GM12874 (cell line): ENCODE results near the gene UROC1.

Experiments used
- CTCF ChIP-seq: IDR thresholded peaks from 2 replicates; pipeline ENCODE4 v1.5.1; 2011; ENCODE audit warnings: low read depth, mild to moderate bottlenecking, control low read depth, low read length, moderate library complexity; ENCODE audit not compliant: insufficient read depth

UROC1 gene

DNA sequence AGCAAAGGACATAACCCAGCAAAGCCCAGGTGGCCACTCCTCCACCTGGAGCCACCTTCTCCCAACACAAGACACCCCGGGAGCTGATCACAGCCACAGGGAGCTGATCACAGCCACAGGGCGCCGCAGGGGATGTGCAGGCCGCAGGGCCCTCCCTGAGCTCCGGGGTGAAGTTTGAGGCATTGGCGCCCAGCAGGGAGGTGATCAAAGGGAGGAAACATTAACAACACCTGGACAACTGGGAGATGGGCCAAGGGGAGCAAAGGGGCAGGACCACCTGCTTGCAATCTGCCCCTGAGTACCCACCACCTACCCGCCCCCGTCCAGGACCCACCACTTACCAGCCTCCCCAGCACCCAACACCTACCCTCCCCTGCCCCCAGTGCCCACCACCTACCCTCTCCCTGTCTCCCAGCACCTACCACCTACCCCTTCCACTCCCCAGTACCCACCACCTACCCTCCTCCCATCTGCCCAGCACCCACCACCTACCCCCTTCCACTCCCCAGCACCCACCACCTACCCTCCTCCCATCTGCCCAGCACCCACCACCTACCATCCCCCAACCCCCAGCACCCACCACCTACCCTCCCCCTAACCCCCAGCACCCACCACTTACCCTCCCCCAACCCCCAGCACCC, 2.4 kb downstream of the UROC1 start:
- TF ChIP-seq CTCF = no peak

DNA sequence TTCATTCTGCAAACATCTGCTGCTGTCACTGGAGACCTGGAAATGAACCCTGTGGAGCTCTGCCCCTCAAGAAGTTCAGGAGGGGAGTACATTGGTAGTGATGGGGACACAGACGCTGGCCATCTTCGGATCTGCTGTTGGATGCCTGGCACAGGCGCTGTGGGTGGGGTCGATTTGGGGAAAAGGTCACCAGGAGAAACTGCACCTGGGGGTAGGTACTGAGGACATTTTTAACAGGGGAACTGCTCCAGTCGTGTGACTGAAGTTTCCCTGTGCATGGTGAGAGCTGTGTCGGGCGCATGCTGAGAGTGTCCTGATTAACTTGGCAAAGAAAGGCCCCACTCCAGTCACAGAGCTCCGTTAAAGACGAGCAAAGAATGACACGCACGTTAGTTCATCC, 3.4 kb downstream of the UROC1 start:
- no peak for TF ChIP-seq CTCF

GRCh38 chr3:126512916-126513650, 4.5 kb downstream of the UROC1 start:
- TF ChIP-seq CTCF = no peak

DNA sequence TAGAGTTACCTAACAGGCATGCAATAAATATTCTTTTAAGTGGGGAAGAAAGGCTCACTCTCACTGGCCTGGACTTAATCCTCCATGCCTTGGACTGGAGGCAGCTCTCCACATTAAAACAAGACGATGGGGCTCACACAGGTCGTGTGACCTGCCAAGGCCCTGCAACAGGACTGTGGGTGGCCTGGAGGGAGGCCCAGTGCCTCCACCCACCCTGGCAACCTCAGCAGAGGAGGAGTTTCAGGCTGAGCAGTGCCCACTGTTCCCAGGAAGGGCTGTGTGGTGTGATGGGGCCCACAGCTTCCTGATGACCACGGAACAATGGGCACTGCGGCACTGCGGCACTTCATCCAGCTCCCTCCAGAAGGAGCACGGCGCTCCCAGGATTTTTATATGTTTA, 5.5 kb downstream of the UROC1 start:
- TF ChIP-seq CTCF = no peak

DNA sequence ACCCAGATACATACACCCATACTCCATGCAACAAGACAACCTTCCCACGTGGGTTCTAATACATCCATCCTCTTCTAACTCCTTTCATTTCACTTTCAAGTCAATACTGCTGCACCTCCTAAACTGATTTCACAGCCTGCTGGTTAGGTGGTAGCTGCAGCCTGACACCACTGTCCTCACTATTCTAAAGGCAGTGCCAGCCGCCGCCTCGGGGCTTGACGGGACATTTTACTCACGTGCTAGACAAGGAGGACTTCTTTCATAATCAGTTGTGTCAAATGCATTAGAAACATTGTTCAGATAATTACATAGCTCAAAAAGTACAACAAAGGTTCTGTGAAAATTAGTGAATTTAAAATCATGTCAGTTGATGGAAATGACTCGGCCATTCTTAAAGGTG, 6.3 kb downstream of the UROC1 start:
- no peak for TF ChIP-seq CTCF

DNA sequence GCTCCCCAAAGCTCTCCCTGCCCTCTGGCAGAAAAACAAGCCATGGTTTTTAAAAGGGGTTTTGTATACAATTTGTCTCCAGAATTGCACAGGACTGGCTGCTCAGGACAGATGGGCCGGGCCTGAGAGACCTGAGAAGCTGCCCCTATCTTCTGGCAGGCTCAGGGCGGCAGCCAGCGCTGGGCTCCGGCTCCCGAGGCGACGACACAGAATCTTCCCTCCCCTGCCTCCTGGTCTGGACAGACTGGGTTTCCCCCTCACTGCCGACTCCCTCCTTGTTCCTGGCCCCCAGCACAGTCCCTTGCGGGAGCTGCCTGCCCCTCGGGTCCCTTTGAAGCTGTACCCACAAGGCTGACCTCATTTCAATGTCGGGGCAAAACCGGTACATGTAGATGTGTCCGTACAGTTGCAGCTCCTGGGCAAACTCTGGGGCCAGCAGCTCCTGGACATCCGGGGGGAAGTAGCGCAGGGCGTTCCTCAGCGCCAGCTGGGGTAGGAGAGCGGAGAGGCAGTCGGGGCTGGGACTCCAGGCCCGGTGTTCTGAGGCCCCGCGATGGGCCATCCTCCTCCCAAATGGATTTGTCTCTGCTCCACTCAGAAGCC, 7.2 kb downstream of the UROC1 start:
- TF ChIP-seq CTCF = no peak

DNA sequence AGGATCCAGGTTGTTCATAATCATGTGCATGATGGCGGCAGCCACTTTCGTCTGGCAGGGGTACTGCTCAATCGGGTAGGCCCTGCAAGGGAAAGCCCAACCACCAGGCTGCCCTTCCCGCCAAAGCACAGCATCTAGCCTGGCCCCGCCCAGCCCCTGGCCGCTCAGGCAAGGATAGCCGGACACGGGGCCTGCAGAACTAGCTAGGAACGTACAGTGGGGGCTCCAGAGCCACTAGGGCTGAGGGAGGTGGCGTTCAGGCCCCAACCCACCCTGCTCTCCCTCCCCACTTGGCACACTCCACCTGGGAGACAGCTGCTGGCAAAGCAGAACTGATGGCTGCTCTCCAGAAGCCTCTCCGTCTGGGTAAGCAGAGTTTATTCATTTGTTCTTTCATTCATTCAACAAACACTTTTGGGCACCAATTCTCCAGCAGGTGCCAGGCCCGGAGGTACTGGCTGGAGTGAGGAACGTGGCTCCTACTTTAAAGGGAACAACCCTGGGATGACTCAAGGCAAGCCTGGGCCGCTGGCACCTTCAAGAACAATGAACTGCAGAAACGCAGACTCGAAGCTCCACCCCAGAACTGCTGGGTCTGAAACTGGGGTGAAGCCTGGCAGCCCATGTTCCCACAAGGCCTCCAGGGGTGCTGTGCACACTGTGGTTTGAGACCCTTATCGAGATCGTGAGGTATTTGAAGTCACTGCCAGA, 7.8 kb downstream of the UROC1 start:
- TF ChIP-seq CTCF = no peak
